Omental fat pad (tissue), 4 donors: ENCODE data around the gene TMEM79. TPM values are rescaled to one million over a fixed set of nuclear protein-coding genes. Genes with fewer than 3 reads are reported as not detected.

Source experiments
- ATAC-seq: fragments of 150-250 bp; one replicate; pipeline ENCODE4 v1.9.1; 2016; ENCODE audit warnings: mild to moderate bottlenecking, moderate library complexity; ENCODE audit not compliant: low FRiP score
- DNase-seq: peaks from one replicate; pipeline ENCODE4 v3.0.0-alpha.2; 2019; ENCODE audit warnings: low spot score
- total RNA-seq, 4 donors: library from RNA; depleted of rRNA; stranded (reverse); fragments of >200 nt; gene quantifications; one replicate each; pipeline ENCODE4 v1.1.0, GENCODE V29; 2016
- TF ChIP-seq, protein P1 (sequence below), 3 donors: fragments of 450-650 bp; IDR thresholded peaks; one replicate each; pipeline ENCODE4 v1.5.1; 2016 to 2017; ENCODE audit warnings: antibody characterized with exemption in 3 of 3, mild to moderate bottlenecking in 3 of 3, moderate library complexity in 2 of 3

TMEM79 gene
- total RNA-seq, 4 donors from 2014 or later: 1.3 to 4.3 (median 1.4) TPM

DNA sequence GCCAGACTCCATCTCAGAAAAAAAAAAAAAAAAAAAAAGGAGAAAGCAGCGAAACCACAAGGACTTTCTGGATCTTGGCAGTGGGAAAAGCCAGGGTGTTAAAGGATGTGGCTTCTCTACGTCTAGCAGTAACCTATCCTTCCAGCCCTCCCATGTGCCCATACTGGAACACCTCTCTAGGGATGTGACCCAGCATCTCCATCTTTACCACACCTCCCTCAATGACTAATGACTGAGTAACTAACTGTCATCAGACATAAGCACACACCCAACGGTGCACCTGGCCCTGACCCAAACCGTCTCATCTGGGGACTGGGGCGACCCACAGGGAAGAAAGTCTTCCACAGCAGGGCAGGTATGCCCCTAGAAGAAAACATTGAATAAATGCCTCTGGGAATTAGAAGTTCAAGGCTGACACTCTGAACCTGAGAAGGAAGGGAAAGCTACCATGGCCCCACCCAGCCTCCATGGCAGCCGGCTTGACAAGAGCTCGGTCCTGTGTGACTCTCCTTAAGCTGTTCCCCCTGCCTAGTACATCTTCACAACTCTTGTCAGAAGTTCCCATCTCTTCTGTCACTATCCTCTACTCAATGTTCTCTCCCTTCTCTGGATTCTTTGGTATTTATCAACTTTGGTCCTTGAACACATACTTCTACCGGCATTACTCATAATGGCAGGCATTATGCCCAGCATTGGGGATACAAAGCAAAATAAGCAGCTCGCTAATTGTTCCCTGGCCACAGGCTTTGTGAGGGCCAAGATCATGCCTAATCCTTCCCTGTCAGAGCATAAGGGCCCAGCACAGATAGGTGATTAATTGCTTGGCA lies 21.5 kb upstream of the TMEM79 start:
- DNase-seq (no peak), ATAC-seq (no peak)
- TF ChIP-seq, protein P1, sequence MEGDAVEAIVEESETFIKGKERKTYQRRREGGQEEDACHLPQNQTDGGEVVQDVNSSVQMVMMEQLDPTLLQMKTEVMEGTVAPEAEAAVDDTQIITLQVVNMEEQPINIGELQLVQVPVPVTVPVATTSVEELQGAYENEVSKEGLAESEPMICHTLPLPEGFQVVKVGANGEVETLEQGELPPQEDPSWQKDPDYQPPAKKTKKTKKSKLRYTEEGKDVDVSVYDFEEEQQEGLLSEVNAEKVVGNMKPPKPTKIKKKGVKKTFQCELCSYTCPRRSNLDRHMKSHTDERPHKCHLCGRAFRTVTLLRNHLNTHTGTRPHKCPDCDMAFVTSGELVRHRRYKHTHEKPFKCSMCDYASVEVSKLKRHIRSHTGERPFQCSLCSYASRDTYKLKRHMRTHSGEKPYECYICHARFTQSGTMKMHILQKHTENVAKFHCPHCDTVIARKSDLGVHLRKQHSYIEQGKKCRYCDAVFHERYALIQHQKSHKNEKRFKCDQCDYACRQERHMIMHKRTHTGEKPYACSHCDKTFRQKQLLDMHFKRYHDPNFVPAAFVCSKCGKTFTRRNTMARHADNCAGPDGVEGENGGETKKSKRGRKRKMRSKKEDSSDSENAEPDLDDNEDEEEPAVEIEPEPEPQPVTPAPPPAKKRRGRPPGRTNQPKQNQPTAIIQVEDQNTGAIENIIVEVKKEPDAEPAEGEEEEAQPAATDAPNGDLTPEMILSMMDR (IDR thresholded peaks at IDR 0.05): no peak

DNA sequence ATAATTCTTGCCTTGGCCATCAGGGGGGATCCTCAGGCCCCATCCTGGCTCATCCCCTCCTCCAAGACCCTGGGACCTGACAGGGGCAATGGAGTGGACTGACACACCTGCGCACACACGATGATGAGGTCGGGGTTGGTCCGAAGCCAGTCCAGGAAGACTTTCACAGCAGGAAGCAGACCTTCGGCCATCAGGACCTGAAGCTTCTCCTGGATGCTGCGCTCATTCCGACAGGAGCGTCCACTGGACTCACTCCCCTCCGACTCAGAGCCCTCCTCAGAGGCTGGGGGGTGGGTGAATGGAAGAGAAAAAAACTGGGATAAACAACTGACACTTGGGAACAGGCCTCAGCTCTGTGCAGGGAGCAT lies 20.9 kb upstream of the TMEM79 start:
- no peak for ATAC-seq
- TF ChIP-seq, protein P1 (IDR thresholded peaks at IDR 0.05): no peak
- DNase-seq: no peak

DNA sequence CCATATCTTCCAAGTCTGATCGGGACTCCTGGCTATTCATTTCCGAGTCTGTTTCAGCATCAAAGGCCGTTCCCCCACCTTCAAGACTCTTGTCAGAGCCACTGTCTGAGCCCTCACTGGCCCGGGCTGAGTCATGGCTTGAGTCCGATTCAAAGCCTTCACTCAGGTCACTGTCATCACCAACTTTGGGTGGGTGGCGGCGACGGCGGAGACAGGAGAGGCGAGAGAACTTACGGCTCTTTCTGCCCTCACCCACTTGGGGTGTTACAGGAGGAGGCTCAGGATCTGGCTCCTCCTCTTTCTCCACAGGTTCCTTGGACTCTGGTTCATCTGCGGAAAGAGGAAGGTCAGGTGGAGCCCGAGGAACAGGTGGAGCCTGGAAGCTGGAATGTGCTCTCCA lies 18.1 kb upstream of the TMEM79 start:
- TF ChIP-seq, protein P1 (IDR thresholded peaks at IDR 0.05): no peak
- no peak for DNase-seq
- no peak for ATAC-seq

DNA sequence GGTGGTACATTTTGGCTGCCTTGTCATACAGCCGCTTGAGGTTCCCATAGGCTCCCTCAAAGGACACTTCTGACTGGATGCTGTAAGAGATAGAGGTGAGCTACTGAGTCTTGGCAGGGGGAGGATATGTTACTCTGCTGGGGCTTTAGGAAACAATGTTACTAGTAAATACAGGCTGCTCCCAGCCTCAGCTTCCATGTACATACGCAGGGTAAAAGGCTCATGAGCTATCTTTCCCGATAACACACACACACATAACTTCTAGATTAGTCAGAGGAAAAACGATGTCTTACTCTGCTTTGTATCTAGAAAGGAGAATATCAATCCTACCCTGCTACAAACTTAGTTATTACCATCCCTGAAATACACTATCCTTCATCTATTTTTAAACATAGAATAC lies 15.8 kb upstream of the TMEM79 start:
- TF ChIP-seq, protein P1 (IDR thresholded peaks at IDR 0.05): no peak
- ATAC-seq: no peak
- no peak for DNase-seq

DNA sequence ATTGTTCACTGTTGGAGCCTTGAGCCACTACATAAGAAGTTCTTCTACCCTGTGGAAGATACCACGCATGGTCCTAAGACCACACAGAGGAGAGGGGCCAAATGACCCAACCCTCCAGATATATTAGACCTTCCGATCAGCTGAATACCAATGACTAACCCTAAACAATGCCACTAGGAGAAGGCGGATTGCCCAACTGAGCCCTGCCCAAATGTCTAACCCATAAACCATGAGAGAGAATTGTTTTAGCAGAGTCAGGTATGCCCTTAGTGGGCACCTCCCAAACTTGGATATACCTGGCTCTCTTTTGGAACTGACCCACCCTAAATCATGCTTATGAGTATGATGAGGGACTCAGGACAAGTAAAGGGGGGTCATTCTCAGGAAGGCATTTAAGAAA lies 13.8 kb upstream of the TMEM79 start:
- TF ChIP-seq, protein P1 (IDR thresholded peaks at IDR 0.05): no peak
- ATAC-seq: no peak
- DNase-seq: no peak

DNA sequence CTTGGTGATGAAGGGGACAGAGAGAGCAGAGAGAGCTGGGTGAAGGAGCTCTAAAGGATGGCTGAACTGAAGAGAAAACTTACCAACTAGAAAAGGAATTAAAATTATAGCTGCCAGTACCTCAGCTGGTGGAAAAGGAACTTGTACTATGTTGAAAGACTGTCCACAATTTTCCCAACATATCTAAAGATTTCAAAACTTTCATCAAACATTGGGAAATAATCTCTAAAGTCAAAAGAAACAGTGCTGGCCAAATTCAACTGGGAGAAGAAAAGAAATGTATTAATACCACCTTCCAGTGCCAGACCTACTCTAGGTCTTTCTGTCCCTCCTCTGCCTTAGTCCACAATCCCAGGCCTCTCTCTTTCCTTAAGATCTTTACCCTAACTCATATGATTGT lies 7.6 kb upstream of the TMEM79 start:
- TF ChIP-seq, protein P1 (IDR thresholded peaks at IDR 0.05): no peak
- ATAC-seq (no peak), DNase-seq (no peak)

DNA sequence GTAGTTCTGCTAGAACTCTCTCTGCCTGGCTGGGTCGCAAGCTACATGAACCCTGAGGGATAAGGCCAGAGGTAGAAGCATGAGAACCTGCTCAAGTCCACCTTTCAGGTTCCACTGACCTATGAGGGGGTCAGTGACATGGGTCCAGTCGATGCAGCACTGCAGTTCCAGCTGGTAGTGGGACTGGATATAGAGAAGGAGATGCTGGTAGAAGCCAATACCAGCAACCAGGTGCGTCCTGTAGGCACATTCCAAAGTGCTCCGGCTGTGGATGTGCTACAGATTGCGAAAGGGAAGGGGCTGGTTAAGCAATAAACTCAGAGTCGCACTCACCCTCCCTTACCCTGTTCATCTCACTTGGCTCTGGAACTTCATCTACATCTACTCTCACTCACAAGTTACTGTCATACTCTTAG lies 7.2 kb upstream of the TMEM79 start:
- TF ChIP-seq, protein P1 (IDR thresholded peaks at IDR 0.05): no peak
- DNase-seq (no peak), ATAC-seq (peak; percentile 62)
